Mesothelial cell of epicardium (in vitro differentiated cells): Measurements from ENCODE around the gene DNM3. TPM values are rescaled to one million over a fixed set of nuclear protein-coding genes. Genes with fewer than 3 reads are reported as not detected.

ENCODE experiments used
- DNase-seq, 2 experiments: peaks; one replicate each; pipeline ENCODE4 v3.0.0; 2021; ENCODE audit warnings: low spot score in 2 of 2; ENCODE audit not compliant: unreplicated experiment in 2 of 2
- H3K27ac Mint-ChIP-seq: 2 replicates; pipeline ENCODE4 v1.8.0; 2021; ENCODE audit warnings: mixed read lengths
- H3K27me3 Mint-ChIP-seq: 2 replicates; pipeline ENCODE4 v1.8.0; 2021; ENCODE audit warnings: low read depth, mixed read lengths
- H3K36me3 Mint-ChIP-seq: 2 replicates; pipeline ENCODE4 v1.8.0; 2021; ENCODE audit warnings: mixed read lengths
- H3K4me1 Mint-ChIP-seq: 2 replicates; pipeline ENCODE4 v1.8.0; 2021; ENCODE audit warnings: mixed read lengths
- H3K4me3 Mint-ChIP-seq: 2 replicates; pipeline ENCODE4 v1.8.0; 2021; ENCODE audit warnings: mild to moderate bottlenecking, moderate library complexity, mixed read lengths
- H3K9me3 Mint-ChIP-seq: 2 replicates; pipeline ENCODE4 v1.8.0; 2021; ENCODE audit warnings: mixed read lengths
- CTCF ChIP-seq: fragments of 200-600 bp; sonication (generic); IDR thresholded peaks from one replicate; pipeline ENCODE4 v1.5.0; 2021; ENCODE audit warnings: antibody characterized with exemption; ENCODE audit not compliant: unreplicated experiment
- total RNA-seq: library from RNA; stranded (reverse); gene quantifications from 3 replicates; pipeline ENCODE4 v1.2.1, GENCODE V29; 2021

The DNM3 gene
- total RNA-seq, 1 donor from 2014 or later: 5.0 TPM

DNA sequence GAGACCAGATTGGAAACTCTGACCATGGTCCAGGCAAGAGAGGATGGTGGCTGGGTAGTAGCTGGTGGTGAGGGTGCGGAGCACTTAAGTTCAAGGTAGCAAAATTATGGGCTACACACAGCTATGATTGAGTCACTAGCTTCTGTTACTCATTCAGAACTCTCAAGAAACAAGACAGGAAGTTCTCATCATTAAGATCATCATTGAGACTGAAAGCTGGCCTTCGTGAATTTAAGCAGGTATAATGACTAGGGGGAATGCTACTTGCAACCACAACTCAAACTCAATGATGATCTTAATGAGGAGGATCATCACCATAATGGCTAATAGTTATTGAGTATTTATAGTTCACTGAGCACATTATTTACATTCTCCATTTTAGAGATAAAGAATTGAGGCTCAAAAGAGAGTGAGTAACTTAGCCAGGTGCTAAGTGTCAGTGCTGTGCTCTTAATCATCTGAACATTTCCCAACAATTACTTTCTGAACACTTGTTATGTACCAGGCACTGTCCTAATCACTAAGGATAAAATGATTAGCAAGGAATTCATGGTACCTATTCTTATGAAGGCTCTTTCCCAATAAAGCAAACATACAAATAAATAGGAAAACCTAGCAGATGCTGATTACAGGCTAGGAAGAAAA is 292.9 kb downstream of the DNM3 start:
- no peaks in the 10 kb centered on the region for H3K27me3 Mint-ChIP-seq
- no peak for TF ChIP-seq CTCF
- H3K9me3 Mint-ChIP-seq: peaks cover 19% of the 10 kb centered on the region
- H3K4me3 Mint-ChIP-seq: no peak overlapping the region
- no peak for DNase-seq
- peaks cover 30% of the 10 kb centered on the region for H3K4me1 Mint-ChIP-seq
- H3K36me3 Mint-ChIP-seq: no peaks in the 10 kb centered on the region
- H3K27ac Mint-ChIP-seq: no peak overlapping the region

DNA sequence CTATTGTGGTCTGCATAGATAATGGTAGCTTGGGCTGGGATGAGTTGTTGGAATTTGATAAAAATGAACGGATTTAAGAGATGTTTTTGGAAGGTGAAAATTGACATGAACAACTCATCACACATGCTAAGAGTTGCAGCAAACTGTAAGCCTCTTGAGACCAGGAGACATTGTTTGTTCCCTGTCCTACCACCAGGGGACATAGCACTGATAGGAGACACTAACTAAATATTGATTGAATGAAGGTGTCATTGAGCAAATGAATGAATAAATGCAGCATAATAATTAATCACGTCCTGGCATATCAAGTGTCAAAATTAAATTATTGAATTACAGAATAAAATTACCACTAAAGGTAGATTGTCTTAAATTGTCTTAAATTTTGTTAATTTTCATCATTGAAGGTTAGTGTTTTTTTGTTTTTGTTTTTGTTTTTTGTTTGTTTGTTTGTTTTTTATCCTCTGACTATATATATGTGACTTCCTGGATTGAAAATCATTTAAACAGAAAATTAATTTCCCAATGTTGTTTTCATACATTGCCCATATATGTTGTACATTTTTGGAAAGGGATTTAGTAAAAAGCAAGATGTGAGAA is 293.9 kb downstream of the DNM3 start:
- Mint-ChIP-seq H3K4me1 (peaks cover 36% of the 10 kb centered on the region), H3K4me3 (no peak overlapping the region), H3K27ac (peak overlapping the region; percentile 1), H3K36me3 (no peaks in the 10 kb centered on the region), H3K27me3 (no peaks in the 10 kb centered on the region), H3K9me3 (peaks cover 13% of the 10 kb centered on the region)
- TF ChIP-seq CTCF: no peak
- DNase-seq: no peak

DNA sequence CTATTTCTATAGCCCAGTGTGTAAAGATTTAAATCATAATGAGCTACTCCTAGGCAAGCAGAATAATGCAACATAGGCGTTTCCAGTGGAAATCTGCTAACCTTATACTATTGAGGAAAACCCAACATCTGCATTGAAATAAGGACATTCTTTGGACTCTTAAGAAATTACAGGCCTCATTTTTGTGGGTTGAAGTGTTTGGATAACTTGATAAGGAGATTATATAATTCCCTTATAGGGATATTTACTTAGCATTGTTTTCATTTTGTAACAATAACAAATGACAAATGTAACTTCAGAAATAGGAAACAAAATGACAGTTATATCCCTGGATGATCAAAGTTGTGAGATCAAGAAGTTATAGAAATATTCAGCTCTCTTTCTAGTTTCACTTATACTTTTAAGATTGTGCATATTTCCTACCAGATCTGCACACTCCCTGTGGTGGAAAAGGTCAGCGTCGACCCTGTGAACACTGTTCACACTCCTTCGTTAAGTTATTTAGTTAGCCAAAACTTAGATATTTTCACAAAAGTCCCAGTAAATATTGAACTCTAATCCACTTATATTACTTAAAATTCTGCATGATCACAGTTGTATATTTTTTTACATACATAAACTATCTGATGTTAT is 294.8 kb downstream of the DNM3 start:
- DNase-seq: no peak
- Mint-ChIP-seq H3K4me1 (peaks cover 40% of the 10 kb centered on the region), H3K27ac (peak overlapping the region; percentile 41)

GRCh38 chr1:172136925-172137324 is 295.6 kb downstream of the DNM3 start:
- no peak for TF ChIP-seq CTCF
- peaks cover 46% of the 10 kb centered on the region for H3K4me1 Mint-ChIP-seq
- peak overlapping the region; percentile 79 for H3K27ac Mint-ChIP-seq
- no peak overlapping the region for H3K4me3 Mint-ChIP-seq
- H3K36me3 Mint-ChIP-seq: no peaks in the 10 kb centered on the region
- no peak for DNase-seq
- H3K9me3 Mint-ChIP-seq: peaks cover 13% of the 10 kb centered on the region
- no peaks in the 10 kb centered on the region for H3K27me3 Mint-ChIP-seq

More for the DNA sequence above, 294.8 kb downstream of the DNM3 start:
- peaks cover 13% of the 10 kb centered on the region for H3K9me3 Mint-ChIP-seq
- TF ChIP-seq CTCF: no peak
- H3K4me3 Mint-ChIP-seq: no peak overlapping the region
- no peaks in the 10 kb centered on the region for H3K27me3 Mint-ChIP-seq
- no peaks in the 10 kb centered on the region for H3K36me3 Mint-ChIP-seq

- H3K9me3 Mint-ChIP-seq: peaks cover 13% of the 10 kb centered on the region
- no peaks in the 10 kb centered on the region for H3K36me3 Mint-ChIP-seq
- no peaks in the 10 kb centered on the region for H3K27me3 Mint-ChIP-seq
- no peak for DNase-seq
- TF ChIP-seq CTCF: no peak
- peak overlapping the region; percentile 54 for H3K27ac Mint-ChIP-seq
- no peak overlapping the region for H3K4me3 Mint-ChIP-seq
- peaks cover 40% of the 10 kb centered on the region for H3K4me1 Mint-ChIP-seq
Measured at GRCh38 chr1:172137703-172138454, 296.6 kb downstream of the DNM3 start.
